HCT116 (cell line): ENCODE results near the gene PRSS56. TPM values are rescaled to one million over a fixed set of nuclear protein-coding genes. Genes with fewer than 3 reads are reported as not detected.
A peak's percentile ranks its signal among the peaks of the same experiment; 100 is the strongest.

ENCODE experiments used
- ATAC-seq: fragments of 200-7000 bp; cut with Tn5 transposase; 2 replicates; pipeline ENCODE4 v1.9.1; 2020; ENCODE audit warnings: mild to moderate bottlenecking, moderate library complexity
- BruUV-seq: library from RNA; stranded (reverse); fragments of 400-500 nt; replicated peaks from 2 replicates; lab custom pipeline; 2021; lab: Mats Ljungman, UMichigan
- CTCF ChIA-PET: fragments of 300-600 bp; sonication (Branson Sonifier 250); formaldehyde crosslinking; loops from one replicate; lab custom pipeline; 2021; ENCODE audit warnings: antibody characterized with exemption; lab: Charles Lee
- POLR2A ChIA-PET: fragments of 300-600, 350-600 bp; sonication (Branson Sonifier 250); formaldehyde crosslinking; loops from one replicate; lab custom pipeline; 2021; ENCODE audit warnings: antibody characterized with exemption; lab: Charles Lee
- RAD21 ChIA-PET, 2 experiments: fragments of 300-600 bp; sonication (Branson Sonifier 250); formaldehyde crosslinking; loops; one replicate each; lab custom pipeline; 2023; ENCODE audit warnings: low total read pairs in 2 of 2; ENCODE audit not compliant: uncharacterized antibody in 2 of 2, unreplicated experiment in 2 of 2, low non-redundant PET in 1 of 2; lab: Charles Lee
- DNase-seq: peaks from one replicate; pipeline ENCODE4 v3.0.0-alpha.2; 2010; ENCODE audit warnings: low read depth, low spot score
- H2AFZ ChIP-seq: fragments of 200-600 bp; shearing (Covaris generic), sonication (generic); 2 replicates; pipeline ENCODE4 v1.6.1; 2017; ENCODE audit warnings: low read depth, mixed run types, mixed read lengths, antibody characterized with exemption, low read length; ENCODE audit not compliant: poor library complexity, severe bottlenecking
- H3K27ac ChIP-seq: 2 replicates; pipeline ENCODE4 v1.5.1; 2012; ENCODE audit warnings: low read depth, low read length
- H3K27me3 ChIP-seq: fragments of 200-600 bp; sonication (generic); 2 replicates; pipeline ENCODE4 v1.6.1; 2016; ENCODE audit warnings: mixed run types, low read length, mixed read lengths; ENCODE audit not compliant: insufficient read depth
- H3K36me3 ChIP-seq, 2 experiments: fragments of 200-500 bp in 1 of 2; fragments of 200-600 bp in 1 of 2; sonication (Bioruptor generic) in 1 of 2; sonication (generic) in 1 of 2; 2 replicates each; pipeline versions ENCODE4 v1.5.1 to v1.6.1; 2014 to 2016; ENCODE audit warnings: low read length in 2 of 2, inconsistent platforms in 1 of 2, mixed read lengths in 1 of 2, mixed run types in 1 of 2; ENCODE audit not compliant: insufficient read depth in 2 of 2, control insufficient read depth in 1 of 2
- H3K4me1 ChIP-seq, 2 experiments: fragments of 200-600 bp in 1 of 2; sonication (generic) in 1 of 2; 2 replicates each; pipeline versions ENCODE4 v1.5.1 to v1.6.1; 2012 to 2017; ENCODE audit warnings: low read length in 2 of 2, inconsistent platforms in 1 of 2, mild to moderate bottlenecking in 1 of 2, mixed read lengths in 1 of 2, mixed run types in 1 of 2, moderate library complexity in 1 of 2; ENCODE audit not compliant: insufficient read depth in 2 of 2, control insufficient read depth in 1 of 2
- H3K4me2 ChIP-seq: fragments of 200-600 bp; sonication (generic); 2 replicates; pipeline ENCODE4 v1.6.1; 2017; ENCODE audit warnings: mixed run types, low read length, mixed read lengths
- H3K4me3 ChIP-seq, 2 experiments: fragments of 200-600 bp in 1 of 2; sonication (generic) in 1 of 2; replicated peaks in 1 of 2; 2 replicates each; pipeline ENCODE4 v1.5.1; 2011 to 2016; ENCODE audit warnings: low read length in 2 of 2, control low read depth in 1 of 2, low read depth in 1 of 2, mild to moderate bottlenecking in 1 of 2, mixed read lengths in 1 of 2, mixed run types in 1 of 2
- H3K79me2 ChIP-seq: fragments of 200-600 bp; sonication (generic); 2 replicates; pipeline ENCODE4 v1.6.1; 2017; ENCODE audit warnings: mild to moderate bottlenecking, mixed run types, low read length, moderate library complexity, mixed read lengths; ENCODE audit not compliant: insufficient read depth
- H3K9ac ChIP-seq: fragments of 200-600 bp; sonication (generic); 2 replicates; pipeline ENCODE4 v1.6.1; 2016; ENCODE audit warnings: low read length, mixed read lengths
- H3K9me2 ChIP-seq: fragments of 200-600 bp; sonication (generic), shearing (Covaris generic); 2 replicates; pipeline ENCODE4 v1.6.1; 2017; ENCODE audit warnings: mixed run types, mild to moderate bottlenecking, moderate library complexity; ENCODE audit not compliant: insufficient read depth
- H3K9me3 ChIP-seq, 2 experiments: fragments of 200-500 bp in 1 of 2; fragments of 200-600 bp in 1 of 2; sonication (Bioruptor generic) in 1 of 2; sonication (generic) in 1 of 2; 2 replicates each; pipeline ENCODE4 v1.6.1; 2014 to 2017; ENCODE audit warnings: low read length in 2 of 2, mixed read lengths in 2 of 2, inconsistent platforms in 1 of 2, low read depth in 1 of 2, mild to moderate bottlenecking in 1 of 2, mixed run types in 1 of 2, moderate library complexity in 1 of 2; ENCODE audit not compliant: control insufficient read depth in 1 of 2, insufficient read depth in 1 of 2
- H4K20me1 ChIP-seq: fragments of 200-600 bp; sonication (generic), shearing (Covaris generic); 2 replicates; pipeline ENCODE4 v1.6.1; 2017; ENCODE audit warnings: mixed run types, mild to moderate bottlenecking, moderate library complexity; ENCODE audit not compliant: insufficient read depth
- ATF3 ChIP-seq: IDR thresholded peaks from 2 replicates; pipeline ENCODE4 v1.6.1; 2012
- CTCF ChIP-seq, 3 experiments: fragments of 200-600 bp in 1 of 3; sonication (generic) in 1 of 3; IDR thresholded peaks in 2 of 3; conservative IDR thresholded peaks in 1 of 3; 2 replicates each; pipeline ENCODE4 v1.5.1; 2012 to 2017; ENCODE audit warnings: low read depth in 2 of 3, low read length in 2 of 3, antibody characterized with exemption in 1 of 3, borderline replicate concordance in 1 of 3, control low read depth in 1 of 3, mild to moderate bottlenecking in 1 of 3, mixed read lengths in 1 of 3, mixed run types in 1 of 3, moderate library complexity in 1 of 3; ENCODE audit not compliant: insufficient read depth in 1 of 3
- EGR1 ChIP-seq: IDR thresholded peaks from 2 replicates; pipeline ENCODE4 v1.6.1; 2012; ENCODE audit warnings: low read depth
- ELF1 ChIP-seq: IDR thresholded peaks from 2 replicates; pipeline ENCODE4 v1.6.1; 2012; ENCODE audit warnings: low read depth, borderline replicate concordance
- EZH2 ChIP-seq: fragments of 200-600 bp; sonication (generic); IDR thresholded peaks from 2 replicates; pipeline ENCODE4 v1.6.1; 2017; ENCODE audit warnings: antibody characterized with exemption, mixed run types
- MAX ChIP-seq: IDR thresholded peaks from 2 replicates; pipeline ENCODE4 v1.6.1; 2012
- RAD21 ChIP-seq: IDR thresholded peaks from 2 replicates; pipeline ENCODE4 v1.6.1; 2012; ENCODE audit warnings: low read depth, mild to moderate bottlenecking
- REST ChIP-seq: IDR thresholded peaks from 2 replicates; pipeline ENCODE4 v1.6.1; 2012; ENCODE audit warnings: low read depth
- SP1 ChIP-seq: IDR thresholded peaks from 2 replicates; pipeline ENCODE4 v1.6.1; 2012; ENCODE audit warnings: low read depth
- SRF ChIP-seq: IDR thresholded peaks from 2 replicates; pipeline ENCODE4 v1.6.1; 2012; ENCODE audit warnings: low read depth
- TCF7L2 ChIP-seq: IDR thresholded peaks from 2 replicates; pipeline ENCODE4 v1.7.0; 2011; ENCODE audit warnings: borderline replicate concordance, inconsistent platforms; ENCODE audit not compliant: insufficient read depth, insufficient read length; ENCODE audit errors: extremely low read depth
- ZBTB33 ChIP-seq: IDR thresholded peaks from 2 replicates; pipeline ENCODE4 v1.6.1; 2011; ENCODE audit warnings: mild to moderate bottlenecking, low read length, moderate library complexity; ENCODE audit not compliant: insufficient replicate concordance; ENCODE audit errors: extremely low read depth
- intact Hi-C: fragments of 100-400 bp; cut with micrococcal nuclease; formaldehyde crosslinking; loops from 2 replicates; pipeline ENCODE4 v1.10.0; 2022
- total RNA-seq: library from RNA; stranded (reverse); gene quantifications from one replicate; pipeline ENCODE4 v1.2.1, GENCODE V29; 2021; ENCODE audit not compliant: unreplicated experiment

PRSS56 gene
- total RNA-seq, 1 experiment from 2014 or later: not detected

- TF ChIP-seq SRF (no peak), ATF3 (no peak), EGR1 (no peak), MAX (no peak), SP1 (no peak)
- TF ChIP-seq, all 23 proteins: peak for 0
- Histone ChIP-seq H3K27me3 (no peaks in the 10 kb centered on the region), H3K4me1 (no peaks in the 10 kb centered on the region), H3K79me2 (no peaks in the 10 kb centered on the region), H3K4me3 (no peak overlapping the region), H3K36me3 (no peaks in the 10 kb centered on the region), H2AFZ (no peak overlapping the region), H3K4me2 (no peak overlapping the region), H3K27ac (no peak overlapping the region), H3K9ac (no peak overlapping the region), H3K9me3 (no peaks in the 10 kb centered on the region), H3K9me2 (no peaks in the 10 kb centered on the region), H4K20me1 (no peaks in the 10 kb centered on the region)
- DNase-seq (no peak), ATAC-seq (no peak)
- RAD21 ChIA-PET: no interaction called here
- intact Hi-C loops: no loop called here
- BruUV-seq: no TSS peak
- CTCF ChIA-PET: no interaction called here
- POLR2A ChIA-PET: no interaction called here
These were observed 16.3 kb upstream of the PRSS56 start for GRCh38 chr2:232503809-232504323.

- Histone ChIP-seq H3K9me3 (no peaks in the 10 kb centered on the region), H3K27ac (no peak overlapping the region), H4K20me1 (no peaks in the 10 kb centered on the region), H3K27me3 (no peaks in the 10 kb centered on the region), H3K9ac (no peak overlapping the region), H3K9me2 (no peaks in the 10 kb centered on the region), H3K4me3 (no peak overlapping the region), H2AFZ (no peak overlapping the region), H3K4me2 (no peak overlapping the region), H3K36me3 (no peaks in the 10 kb centered on the region), H3K4me1 (no peaks in the 10 kb centered on the region), H3K79me2 (no peaks in the 10 kb centered on the region)
- no peak for DNase-seq
- intact Hi-C loops: no loop called here
- CTCF ChIA-PET: no interaction called here
- POLR2A ChIA-PET: no interaction called here
- 0 out of 2 replicates have a peak, but pooled peaks have one; percentile 33 for ATAC-seq
- BruUV-seq: no TSS peak
- RAD21 ChIA-PET: no interaction called here
- TF ChIP-seq TCF7L2 (no peak), ELF1 (no peak), REST (no peak), ZBTB33 (no peak), EZH2 (no peak), CTCF (IDR thresholded peaks at IDR 0.05 in 2 of 3, conservative IDR thresholded peaks at IDR 0.05 in 1 of 3; ENCODE audit: borderline replicate concordance in 1 of 3, insufficient read depth in 1 of 3, low read depth in 2 of 3, low read length in 2 of 3) (no peak), RAD21 (no peak)
These were observed 15.8 kb upstream of the PRSS56 start for GRCh38 chr2:232504438-232504837.
